HepG2 (cell line): ENCODE measurements around the gene TXNRD2. TPM values are rescaled to one million over a fixed set of nuclear protein-coding genes. Genes with fewer than 3 reads are reported as not detected.
A peak's percentile ranks its signal among the peaks of the same experiment; 100 is the strongest.

Experiments
- BRF2 ChIP-seq: sonication (generic); formaldehyde crosslinking; IDR thresholded peaks from 2 replicates; pipeline ENCODE4 v1.8.1; 2022; ENCODE audit warnings: mild to moderate bottlenecking, missing genetic modification reagents
- CBX5 ChIP-seq: sonication (generic); formaldehyde crosslinking; IDR thresholded peaks from 2 replicates; pipeline ENCODE4 v1.4.0; 2020; ENCODE audit warnings: missing genetic modification reagents, borderline replicate concordance
- EED ChIP-seq: sonication (generic); formaldehyde crosslinking; IDR thresholded peaks from 2 replicates; pipeline ENCODE4 v1.5.0; 2020; ENCODE audit warnings: mild to moderate bottlenecking, missing genetic modification reagents
- KDM4B ChIP-seq: sonication (generic); formaldehyde crosslinking; IDR thresholded peaks from 2 replicates; pipeline ENCODE4 v1.4.0; 2020; ENCODE audit warnings: missing genetic modification reagents
- KIAA2018 ChIP-seq: sonication (generic); formaldehyde crosslinking; IDR thresholded peaks from 2 replicates; pipeline ENCODE4 v1.5.0; 2020; ENCODE audit warnings: mild to moderate bottlenecking, missing genetic modification reagents, borderline replicate concordance
- MXD3 ChIP-seq: IDR thresholded peaks from 2 replicates; pipeline ENCODE4 v1.6.1; 2016; ENCODE audit warnings: mild to moderate bottlenecking, missing biosample characterization, missing genetic modification reagents
- POLR2A ChIP-seq, 2 experiments: IDR thresholded peaks; 2 replicates each; pipeline ENCODE4 v1.6.1; 2011; ENCODE audit warnings: low read depth in 2 of 2, low read length in 2 of 2, mild to moderate bottlenecking in 1 of 2, moderate library complexity in 1 of 2; ENCODE audit not compliant: insufficient read depth in 1 of 2
- RARG ChIP-seq: sonication (generic); formaldehyde crosslinking; IDR thresholded peaks from 2 replicates; pipeline ENCODE4 v1.4.0; 2020; ENCODE audit warnings: low read depth, mild to moderate bottlenecking, missing genetic modification reagents
- ZBTB10 ChIP-seq: sonication (generic); formaldehyde crosslinking; IDR thresholded peaks from 2 replicates; pipeline ENCODE4 v1.4.0; 2020; ENCODE audit warnings: missing genetic modification reagents, borderline replicate concordance
- ZBTB33 ChIP-seq: sonication (generic); formaldehyde crosslinking; IDR thresholded peaks from 2 replicates; pipeline ENCODE4 v1.4.0; 2020; ENCODE audit warnings: missing genetic modification reagents
- ZMYM4 ChIP-seq: sonication (generic); formaldehyde crosslinking; IDR thresholded peaks from 2 replicates; pipeline ENCODE4 v1.8.1; 2023; ENCODE audit warnings: mild to moderate bottlenecking, missing genetic modification reagents
- ZNF501 ChIP-seq: sonication (generic); formaldehyde crosslinking; IDR thresholded peaks from 2 replicates; pipeline ENCODE4 v1.5.1; 2020; ENCODE audit warnings: mild to moderate bottlenecking, moderate library complexity, missing genetic modification reagents
- ZNF776 ChIP-seq: sonication (generic); formaldehyde crosslinking; IDR thresholded peaks from 2 replicates; pipeline ENCODE4 v1.4.0; 2020; ENCODE audit warnings: mild to moderate bottlenecking, missing genetic modification reagents
- ZNF878 ChIP-seq: sonication (generic); formaldehyde crosslinking; IDR thresholded peaks from 2 replicates; pipeline ENCODE4 v1.8.1; 2023; ENCODE audit warnings: mild to moderate bottlenecking, missing genetic modification reagents, moderate library complexity
- polyA plus RNA-seq, 8 experiments: library from polyadenylated mRNA; depleted of rRNA in 3 of 8; stranded (reverse) in 7 of 8; unstranded in 1 of 8; fragments of >200 nt; fragmentation: Illumina TruSeq in 4 of 8; extraction: Trizol in 4 of 8; gene quantifications; 2 replicates each; pipeline versions ENCODE4 v1.2.1 to v1.2.3, GENCODE V29; 2011 to 2016; ENCODE audit warnings: low read depth in 4 of 8, missing spikeins in 1 of 8, mixed read lengths in 1 of 8; ENCODE audit not compliant: insufficient read depth in 1 of 8
- total RNA-seq, 5 experiments: library from RNA; depleted of rRNA; stranded (reverse); fragments of >200 nt; fragmentation: Illumina TruSeq; extraction: Trizol; gene quantifications; 2 replicates each; pipeline ENCODE4 v1.2.3, GENCODE V29; 2016; ENCODE audit warnings: low read depth in 1 of 5

The TXNRD2 gene
- total and polyA plus RNA-seq, 2 of the 13 experiments (the other 11 are each of a cell fraction or from before 2014, with no cell fraction given), result 17.5 to 18.6 TPM

- no peak for TF ChIP-seq CBX5 (CRISPR knock-in tag)
- no peak for TF ChIP-seq ZBTB10 (CRISPR knock-in tag)
- no peak for TF ChIP-seq ZNF878
- 0 out of 4 replicates have a peak, but pooled peaks have one; percentile 16 to 17 for TF ChIP-seq POLR2A (IDR thresholded peaks at IDR 0.05; ENCODE audit: insufficient read depth in 1 of 2, low read depth in 2 of 2, low read length in 2 of 2)
- no peak for TF ChIP-seq ZMYM4 (CRISPR knock-in tag)
- TF ChIP-seq KDM4B (CRISPR knock-in tag), result no peak
- TF ChIP-seq ZBTB33 (CRISPR knock-in tag), result no peak
- no peak for TF ChIP-seq RARG (CRISPR knock-in tag)
- TF ChIP-seq MXD3 (CRISPR knock-in tag), result no peak
- TF ChIP-seq ZNF776, result no peak
- no peak for TF ChIP-seq EED
- no peak for TF ChIP-seq BRF2 (CRISPR knock-in tag)
- peak; percentile 43; the same call in 1 of the 2 replicates for TF ChIP-seq ZNF501 (CRISPR knock-in tag)
- TF ChIP-seq KIAA2018 (CRISPR knock-in tag), result no peak
Observed at GRCh38 chr22:19940536-19941364, 868 bp downstream of the TXNRD2 start (continued).
